IMR-90 (cell line): ENCODE results near the gene MROH2A. TPM values are rescaled to one million over a fixed set of nuclear protein-coding genes. Genes with fewer than 3 reads are reported as not detected.

Experiments used
- ATAC-seq: fragments of 200-7000 bp; cut with Tn5 transposase; 2 replicates; pipeline ENCODE4 v1.9.1; 2020; ENCODE audit warnings: low read depth, mild to moderate bottlenecking, moderate library complexity
- BruUV-seq: library from RNA; stranded (reverse); fragments of 400-500 nt; replicated peaks from 2 replicates; lab custom pipeline; 2021; lab: Mats Ljungman, UMichigan
- CTCF ChIA-PET: fragments of 300-600 bp; formaldehyde crosslinking; extraction: SDS; loops from one replicate; lab custom pipeline; 2021; ENCODE audit warnings: antibody characterized with exemption; lab: Yijun Ruan, JAX
- POLR2A ChIA-PET: fragments of 300-600 bp; sonication (Branson Sonifier 250); formaldehyde crosslinking; loops from one replicate; lab custom pipeline; 2022; ENCODE audit warnings: antibody characterized with exemption; ENCODE audit not compliant: unreplicated experiment; lab: Charles Lee
- DNase-seq: peaks from one replicate; pipeline ENCODE4 v3.0.0; 2013
- H2AFZ ChIP-seq: replicated peaks from 2 replicates; pipeline ENCODE3; 2013; ENCODE audit warnings: low read length, mild to moderate bottlenecking; ENCODE audit not compliant: poor library complexity
- H2AK5ac ChIP-seq: 2 replicates; pipeline ENCODE4 v1.6.1; 2013; ENCODE audit warnings: low read depth, low read length, inconsistent platforms
- H2AK9ac ChIP-seq: replicated peaks from 2 replicates; pipeline ENCODE3; 2013; ENCODE audit warnings: mild to moderate bottlenecking, low read depth, low read length, moderate library complexity; ENCODE audit not compliant: poor library complexity
- H2BK120ac ChIP-seq: 2 replicates; pipeline ENCODE4 v1.6.1; 2013; ENCODE audit warnings: low read depth, low read length, inconsistent platforms
- H2BK15ac ChIP-seq: 3 replicates; pipeline ENCODE4 v1.6.1; 2013; ENCODE audit warnings: low read depth, low read length, inconsistent platforms
- H2BK20ac ChIP-seq: 2 replicates; pipeline ENCODE4 v1.6.1; 2013; ENCODE audit warnings: low read depth, mild to moderate bottlenecking, inconsistent platforms, low read length, moderate library complexity
- H2BK5ac ChIP-seq: 2 replicates; pipeline ENCODE4 v1.6.1; 2013; ENCODE audit warnings: mild to moderate bottlenecking, low read depth, low read length, inconsistent platforms; ENCODE audit not compliant: poor library complexity, severe bottlenecking
- H3K14ac ChIP-seq: replicated peaks from 2 replicates; pipeline ENCODE4 v1.6.1; 2013; ENCODE audit warnings: low read depth, low read length, inconsistent platforms
- H3K18ac ChIP-seq: 2 replicates; pipeline ENCODE4 v1.6.1; 2013; ENCODE audit warnings: low read depth, low read length, control low read depth
- H3K23ac ChIP-seq: 2 replicates; pipeline ENCODE4 v1.6.1; 2013; ENCODE audit warnings: low read depth, low read length, inconsistent platforms
- H3K27ac ChIP-seq: 2 replicates; pipeline ENCODE4 v1.5.1; 2013; ENCODE audit warnings: mild to moderate bottlenecking, control low read depth, low read length; ENCODE audit not compliant: insufficient read depth
- H3K27me3 ChIP-seq: 2 replicates; pipeline ENCODE4 v1.6.1; 2013; ENCODE audit warnings: low read length; ENCODE audit not compliant: control insufficient read depth, insufficient read depth
- H3K36me3 ChIP-seq: 2 replicates; pipeline ENCODE4 v1.6.1; 2013; ENCODE audit warnings: low read length, mixed read lengths; ENCODE audit not compliant: control insufficient read depth, insufficient read depth
- H3K4ac ChIP-seq: 2 replicates; pipeline ENCODE4 v1.6.1; 2013; ENCODE audit warnings: low read depth, low read length, inconsistent platforms
- H3K4me1 ChIP-seq: 2 replicates; pipeline ENCODE4 v1.6.1; 2013; ENCODE audit warnings: low read length, mixed read lengths; ENCODE audit not compliant: control insufficient read depth, insufficient read depth
- H3K4me2 ChIP-seq: 2 replicates; pipeline ENCODE4 v1.6.1; 2013; ENCODE audit warnings: low read depth, mild to moderate bottlenecking, control low read depth, low read length, moderate library complexity
- H3K4me3 ChIP-seq: 2 replicates; pipeline ENCODE4 v1.5.1; 2013; ENCODE audit warnings: low read depth, mild to moderate bottlenecking, control low read depth, low read length, moderate library complexity; ENCODE audit not compliant: insufficient read depth
- H3K56ac ChIP-seq: 2 replicates; pipeline ENCODE4 v1.6.1; 2013; ENCODE audit warnings: low read length, inconsistent platforms; ENCODE audit not compliant: insufficient read depth; ENCODE audit errors: extremely low read depth
- H3K79me1 ChIP-seq, 2 experiments: 2 replicates each; pipeline ENCODE4 v1.6.1; 2013; ENCODE audit warnings: low read length in 2 of 2, inconsistent platforms in 1 of 2, low read depth in 1 of 2
- H3K9ac ChIP-seq: 2 replicates; pipeline ENCODE4 v1.6.1; 2013; ENCODE audit warnings: low read depth, low read length, control low read depth
- H3K9me1 ChIP-seq: 2 replicates; pipeline ENCODE4 v1.6.1; 2013; ENCODE audit warnings: low read length, inconsistent platforms; ENCODE audit not compliant: insufficient read depth
- H3K9me3 ChIP-seq: 2 replicates; pipeline ENCODE4 v1.6.1; 2013; ENCODE audit warnings: low read length; ENCODE audit not compliant: control insufficient read depth, insufficient read depth
- H4K20me1 ChIP-seq: 2 replicates; pipeline ENCODE4 v1.6.1; 2013; ENCODE audit warnings: low read length, inconsistent platforms; ENCODE audit not compliant: insufficient read depth
- H4K5ac ChIP-seq: 2 replicates; pipeline ENCODE4 v1.6.1; 2013; ENCODE audit warnings: mild to moderate bottlenecking, low read depth, low read length, control low read depth
- H4K8ac ChIP-seq, 2 experiments: 2 replicates each; pipeline ENCODE4 v1.6.1; 2013; ENCODE audit warnings: low read depth in 2 of 2, low read length in 2 of 2, control low read depth in 1 of 2, inconsistent platforms in 1 of 2
- H4K91ac ChIP-seq: 2 replicates; pipeline ENCODE4 v1.6.1; 2013; ENCODE audit warnings: low read depth, low read length, inconsistent platforms; ENCODE audit not compliant: insufficient read depth
- BHLHE40 ChIP-seq: fragments of 150-350 bp; IDR thresholded peaks from 2 replicates; pipeline ENCODE4 v1.6.1; 2016; ENCODE audit warnings: mild to moderate bottlenecking, low read depth, low read length
- CEBPB ChIP-seq: IDR thresholded peaks from 2 replicates; pipeline ENCODE4 v1.6.1; 2012; ENCODE audit warnings: low read depth, low read length, improper control_type of control experiment
- FOS ChIP-seq: fragments of 150-350 bp; IDR thresholded peaks from 2 replicates; pipeline ENCODE4 v1.6.1; 2016; ENCODE audit warnings: low read depth, low read length
- MAFK ChIP-seq: IDR thresholded peaks from 2 replicates; pipeline ENCODE4 v1.6.1; 2012; ENCODE audit warnings: low read depth, low read length, improper control_type of control experiment
- MXI1 ChIP-seq: IDR thresholded peaks from 2 replicates; pipeline ENCODE4 v1.6.1; 2012; ENCODE audit warnings: low read depth, mild to moderate bottlenecking, low read length, moderate library complexity, borderline replicate concordance
- NFE2L2 ChIP-seq: fragments of 150-350 bp; IDR thresholded peaks from 2 replicates; pipeline ENCODE4 v1.6.1; 2016; ENCODE audit warnings: low read depth, mild to moderate bottlenecking, low read length
- RAD21 ChIP-seq: IDR thresholded peaks from 2 replicates; pipeline ENCODE4 v1.6.1; 2012; ENCODE audit warnings: low read length, improper control_type of control experiment
- RCOR1 ChIP-seq: IDR thresholded peaks from 2 replicates; pipeline ENCODE4 v1.6.1; 2012; ENCODE audit warnings: mild to moderate bottlenecking, low read length, improper control_type of control experiment; ENCODE audit not compliant: insufficient replicate concordance
- RFX5 ChIP-seq: IDR thresholded peaks from 2 replicates; pipeline ENCODE4 v1.8.0; 2012; ENCODE audit warnings: low read depth, mild to moderate bottlenecking, low read length, moderate library complexity
- SMC3 ChIP-seq: fragments of 150-350 bp; IDR thresholded peaks from 2 replicates; pipeline ENCODE4 v1.6.1; 2016; ENCODE audit warnings: low read depth, mild to moderate bottlenecking, antibody characterized with exemption, low read length, moderate library complexity
- USF2 ChIP-seq: fragments of 150-350 bp; IDR thresholded peaks from 2 replicates; pipeline ENCODE4 v1.6.1; 2017; ENCODE audit warnings: mild to moderate bottlenecking, antibody characterized with exemption, low read length, low read depth
- WGBS, 2 experiments: methylation state at CpG; one replicate each; pipeline versions ENCODE4 v1.1.5 to v1.1.7; 2013; ENCODE audit warnings: missing lambda C conversion rate in 2 of 2; ENCODE audit not compliant: insufficient read length in 1 of 2; ENCODE audit errors: extremely low coverage in 2 of 2; 5-methylcytosine and 5-hydroxymethylcytosine counted together
- dilution Hi-C: fragments of 300-500 bp; cut with HindIII; formaldehyde crosslinking; loops from one replicate; pipeline ENCODE4 v1.14.3; 2018; ENCODE audit warnings: low sequenced_read_pairs; ENCODE audit not compliant: unreplicated experiment
- in situ Hi-C: fragments of 300-500 bp; cut with MboI; formaldehyde crosslinking; loops from 3 replicates; pipeline ENCODE4 v1.14.3; 2019; ENCODE audit warnings: low sequenced_read_pairs, inconsistent platforms, mixed read lengths
- intact Hi-C: fragments of 100-400 bp; cut with micrococcal nuclease; formaldehyde crosslinking; loops from 2 replicates; pipeline ENCODE4 v1.10.0; 2022
- polyA plus RNA-seq, 3 experiments: library from polyadenylated mRNA; depleted of rRNA; stranded (reverse); fragments of >200 nt; gene quantifications; 2 replicates each; pipeline ENCODE4 v1.2.3, GENCODE V29; 2012; ENCODE audit warnings: low replicate concordance in 1 of 3
- total RNA-seq: library from RNA; depleted of rRNA; stranded (reverse); fragments of >200 nt; gene quantifications from 2 replicates; pipeline ENCODE4 v1.2.3, GENCODE V29; 2012

The MROH2A gene
- total and polyA plus RNA-seq, 2 of the 4 experiments (the other 2 are of a cell fraction): not detected

- POLR2A ChIA-PET: no interaction called here
- in situ Hi-C loops: no loop called here
- no peak overlapping the region for H3K56ac ChIP-seq
- no peaks in the 10 kb centered on the region for H3K4me1 ChIP-seq
- TF ChIP-seq RCOR1 (no peak), SMC3 (no peak), MXI1 (no peak), BHLHE40 (no peak), CEBPB (no peak), NFE2L2 (no peak), RFX5 (no peak), RAD21 (no peak), FOS (no peak), MAFK (no peak), USF2 (no peak)
- H2AFZ ChIP-seq: no peak overlapping the region
- no peaks in the 10 kb centered on the region for H3K79me1 ChIP-seq
- no peak overlapping the region for H2BK5ac ChIP-seq
- CTCF ChIA-PET: no interaction called here
- H3K23ac ChIP-seq: no peak overlapping the region
- no peaks in the 10 kb centered on the region for H3K9me3 ChIP-seq
- H3K36me3 ChIP-seq: no peaks in the 10 kb centered on the region
- no peak overlapping the region for H4K5ac ChIP-seq
- H2AK5ac ChIP-seq: no peak overlapping the region
- 68% methylated on average over 4 of the region's 7 CpGs; no CpG with 5 or more reads in 1 of the 2 experiments for WGBS, 2 experiments
- H3K9ac ChIP-seq: no peak overlapping the region
- no peaks in the 10 kb centered on the region for H4K20me1 ChIP-seq
- DNase-seq (no peak), ATAC-seq (no peak)
- no peak overlapping the region for H3K18ac ChIP-seq
- no peak overlapping the region for H2BK15ac ChIP-seq
- no peak overlapping the region for H4K8ac ChIP-seq
- no peak overlapping the region for H4K91ac ChIP-seq
- intact Hi-C loops: no loop called here
- H2AK9ac ChIP-seq: no peak overlapping the region
- no TSS peak for BruUV-seq
- no peaks in the 10 kb centered on the region for H3K9me1 ChIP-seq
- H3K4me2 ChIP-seq: no peak overlapping the region
- no peak overlapping the region for H2BK120ac ChIP-seq
- H3K27ac ChIP-seq: no peak overlapping the region
- dilution Hi-C loops: no loop called here
- H3K27me3 ChIP-seq: peaks cover 10% of the 10 kb centered on the region
- no peak overlapping the region for H2BK20ac ChIP-seq
- H3K4me3 ChIP-seq: no peak overlapping the region
- H3K14ac ChIP-seq: no peak overlapping the region
- no peak overlapping the region for H3K4ac ChIP-seq
Measured at GRCh38 chr2:233824373-233824772, 46.2 kb downstream of the MROH2A start.
